HT-29 (cell line): ENCODE results near the gene RGS3. TPM values are rescaled to one million over a fixed set of nuclear protein-coding genes. Genes with fewer than 3 reads are reported as not detected.

Source experiments
- DNase-seq: peaks from one replicate; pipeline ENCODE4 v3.0.0-alpha.2; 2015; ENCODE audit warnings: low spot score
- total RNA-seq: library from RNA; depleted of rRNA; stranded (reverse); fragments of >200 nt; shearing (Covaris generic); gene quantifications from 2 replicates; pipeline ENCODE4 v1.2.3, GENCODE V29; 2014

Gene RGS3
- total RNA-seq, 1 experiment from 2014 or later: 76.8 TPM

- DNase-seq: no peak
These were observed 65.9 kb downstream of the RGS3 start for GRCh38 chr9:113529336-113530009.

GRCh38 chr9:113530022-113530635, 66.6 kb downstream of the RGS3 start:
- DNase-seq: no peak

GRCh38 chr9:113530942-113531341, 67.4 kb downstream of the RGS3 start:
- no peak for DNase-seq

- no peak for DNase-seq
These were observed 68.6 kb downstream of the RGS3 start for GRCh38 chr9:113531919-113532808.

GRCh38 chr9:113532809-113533190, 69.3 kb downstream of the RGS3 start:
- DNase-seq: no peak

- DNase-seq: no peak
These were observed 70.1 kb downstream of the RGS3 start for GRCh38 chr9:113533335-113534225.

GRCh38 chr9:113535756-113536155, 72.2 kb downstream of the RGS3 start:
- no peak for DNase-seq

GRCh38 chr9:113536166-113536482, 72.6 kb downstream of the RGS3 start:
- DNase-seq: no peak

GRCh38 chr9:113536483-113537228, 73.1 kb downstream of the RGS3 start:
- no peak for DNase-seq

GRCh38 chr9:113537229-113537810, 73.8 kb downstream of the RGS3 start:
- no peak for DNase-seq

- no peak for DNase-seq
These were observed 74.6 kb downstream of the RGS3 start for GRCh38 chr9:113538131-113538530.

- no peak for DNase-seq
These were observed 75.3 kb downstream of the RGS3 start for GRCh38 chr9:113538701-113539430.

GRCh38 chr9:113540466-113540865, 76.9 kb downstream of the RGS3 start:
- DNase-seq: no peak

- peak; percentile 69 for DNase-seq
These were observed 77.7 kb downstream of the RGS3 start for GRCh38 chr9:113541019-113541900.

- DNase-seq: no peak
These were observed 78.5 kb downstream of the RGS3 start for GRCh38 chr9:113542006-113542405.

- DNase-seq: no peak
These were observed 79.2 kb downstream of the RGS3 start for GRCh38 chr9:113542741-113543140.

GRCh38 chr9:113543296-113543981, 79.9 kb downstream of the RGS3 start:
- no peak for DNase-seq

GRCh38 chr9:113543982-113544303, 80.4 kb downstream of the RGS3 start:
- no peak for DNase-seq
